ENCODE measurements around the gene GRWD1. TPM values are rescaled to one million over a fixed set of nuclear protein-coding genes. Genes with fewer than 3 reads are reported as not detected.

Gene GRWD1
- total RNA-seq, 4 donors from 2014 or later, result 19.5 to 90.5 (median 31.5) TPM

DNA sequence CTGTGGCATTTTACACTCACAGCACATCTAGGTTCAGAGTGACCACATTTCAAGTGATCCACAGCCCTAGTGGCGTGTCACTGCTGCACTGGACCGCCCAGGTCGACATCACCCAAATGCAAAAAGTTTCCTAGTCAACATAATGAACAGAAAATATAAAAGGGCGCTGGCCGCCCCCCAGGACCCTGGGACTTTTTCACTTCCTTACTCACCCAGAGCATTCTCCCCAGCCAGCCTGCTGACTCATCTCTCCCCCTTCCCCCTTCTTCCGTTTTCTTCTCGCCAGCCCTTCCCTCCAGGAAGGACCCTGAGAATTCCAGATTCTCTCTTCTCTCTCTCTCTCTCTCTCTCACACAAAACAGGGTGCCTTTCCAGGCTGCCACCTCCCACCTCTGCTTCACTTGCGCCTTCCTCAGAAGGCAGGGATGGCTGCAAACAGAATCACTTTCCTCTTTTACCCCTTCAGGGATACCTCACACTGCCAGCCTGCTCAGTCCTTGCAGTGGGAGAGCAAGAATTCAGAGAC is 21.0 kb upstream of the GRWD1 start:
- TF ChIP-seq, protein P1, sequence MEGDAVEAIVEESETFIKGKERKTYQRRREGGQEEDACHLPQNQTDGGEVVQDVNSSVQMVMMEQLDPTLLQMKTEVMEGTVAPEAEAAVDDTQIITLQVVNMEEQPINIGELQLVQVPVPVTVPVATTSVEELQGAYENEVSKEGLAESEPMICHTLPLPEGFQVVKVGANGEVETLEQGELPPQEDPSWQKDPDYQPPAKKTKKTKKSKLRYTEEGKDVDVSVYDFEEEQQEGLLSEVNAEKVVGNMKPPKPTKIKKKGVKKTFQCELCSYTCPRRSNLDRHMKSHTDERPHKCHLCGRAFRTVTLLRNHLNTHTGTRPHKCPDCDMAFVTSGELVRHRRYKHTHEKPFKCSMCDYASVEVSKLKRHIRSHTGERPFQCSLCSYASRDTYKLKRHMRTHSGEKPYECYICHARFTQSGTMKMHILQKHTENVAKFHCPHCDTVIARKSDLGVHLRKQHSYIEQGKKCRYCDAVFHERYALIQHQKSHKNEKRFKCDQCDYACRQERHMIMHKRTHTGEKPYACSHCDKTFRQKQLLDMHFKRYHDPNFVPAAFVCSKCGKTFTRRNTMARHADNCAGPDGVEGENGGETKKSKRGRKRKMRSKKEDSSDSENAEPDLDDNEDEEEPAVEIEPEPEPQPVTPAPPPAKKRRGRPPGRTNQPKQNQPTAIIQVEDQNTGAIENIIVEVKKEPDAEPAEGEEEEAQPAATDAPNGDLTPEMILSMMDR (IDR thresholded peaks at IDR 0.05), result no peak
- ATAC-seq (ENCODE audit: low FRiP score), result peak; percentile 59
- DNase-seq (ENCODE audit: low spot score), result no peak

DNA sequence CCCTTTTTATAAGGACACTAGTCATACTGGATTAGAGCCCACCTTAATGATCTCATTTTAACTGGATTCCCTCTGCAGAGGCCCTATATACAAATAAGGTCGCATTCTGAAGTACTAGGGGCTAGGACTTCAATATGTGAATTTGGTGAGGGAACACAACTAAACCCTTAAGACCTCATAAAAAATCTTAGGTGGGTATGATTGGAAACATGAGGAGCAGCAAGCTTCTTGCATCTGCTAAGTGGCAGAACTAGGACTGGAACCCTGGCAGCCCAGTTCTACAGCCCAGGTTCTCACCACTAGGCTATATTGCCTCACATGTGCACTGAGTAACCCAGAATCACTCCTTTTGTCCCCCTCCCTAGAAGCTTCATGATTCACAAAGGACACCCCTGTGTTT is 17.1 kb upstream of the GRWD1 start:
- ATAC-seq (ENCODE audit: low FRiP score) (no peak), DNase-seq (ENCODE audit: low spot score) (no peak)
- TF ChIP-seq, protein P1 (IDR thresholded peaks at IDR 0.05), result no peak

DNA sequence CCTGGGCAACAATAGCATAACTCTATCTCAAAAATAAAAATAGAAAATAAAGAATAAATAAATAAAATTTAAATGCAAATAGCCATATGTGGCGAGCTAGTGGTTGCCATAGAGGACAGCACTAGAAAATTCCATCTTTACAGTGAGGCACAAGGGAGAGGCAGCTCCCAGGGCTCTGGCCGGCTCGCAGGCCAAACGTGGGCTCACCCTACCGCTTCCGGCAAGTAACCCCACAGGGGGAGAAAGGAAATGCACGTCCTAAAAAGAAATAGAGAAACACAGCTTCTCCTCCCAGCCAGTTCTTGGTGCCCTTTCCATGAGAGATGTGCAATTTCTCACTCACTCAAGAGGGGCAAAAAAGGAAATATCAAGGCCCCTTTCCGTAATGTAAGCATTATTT is 12.4 kb upstream of the GRWD1 start:
- TF ChIP-seq, protein P1 (IDR thresholded peaks at IDR 0.05), result no peak
- no peak for DNase-seq (ENCODE audit: low spot score)
- ATAC-seq (ENCODE audit: low FRiP score), result no peak

DNA sequence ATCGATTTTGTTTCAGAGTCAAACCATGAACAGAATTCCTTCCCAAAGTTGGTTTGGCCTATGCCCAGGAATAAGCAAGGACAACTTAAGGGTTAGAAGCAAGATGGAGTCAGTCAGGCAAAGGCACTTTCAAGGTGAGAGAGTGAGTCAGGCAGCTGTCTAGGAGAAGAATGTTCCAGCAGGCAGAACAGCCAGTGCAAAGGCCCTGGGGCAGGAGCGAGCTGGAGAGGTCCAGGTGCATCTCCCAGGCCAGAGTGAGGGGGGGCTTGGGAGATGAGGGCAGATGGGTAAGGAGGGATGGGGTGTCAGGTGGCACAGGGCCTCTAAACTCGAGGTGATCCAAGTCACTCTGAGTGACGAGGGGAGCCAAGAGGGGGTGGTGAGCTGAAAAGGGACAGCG is 9.2 kb upstream of the GRWD1 start:
- TF ChIP-seq, protein P1 (IDR thresholded peaks at IDR 0.05), result no peak
- no peak for ATAC-seq (ENCODE audit: low FRiP score)
- no peak for DNase-seq (ENCODE audit: low spot score)

DNA sequence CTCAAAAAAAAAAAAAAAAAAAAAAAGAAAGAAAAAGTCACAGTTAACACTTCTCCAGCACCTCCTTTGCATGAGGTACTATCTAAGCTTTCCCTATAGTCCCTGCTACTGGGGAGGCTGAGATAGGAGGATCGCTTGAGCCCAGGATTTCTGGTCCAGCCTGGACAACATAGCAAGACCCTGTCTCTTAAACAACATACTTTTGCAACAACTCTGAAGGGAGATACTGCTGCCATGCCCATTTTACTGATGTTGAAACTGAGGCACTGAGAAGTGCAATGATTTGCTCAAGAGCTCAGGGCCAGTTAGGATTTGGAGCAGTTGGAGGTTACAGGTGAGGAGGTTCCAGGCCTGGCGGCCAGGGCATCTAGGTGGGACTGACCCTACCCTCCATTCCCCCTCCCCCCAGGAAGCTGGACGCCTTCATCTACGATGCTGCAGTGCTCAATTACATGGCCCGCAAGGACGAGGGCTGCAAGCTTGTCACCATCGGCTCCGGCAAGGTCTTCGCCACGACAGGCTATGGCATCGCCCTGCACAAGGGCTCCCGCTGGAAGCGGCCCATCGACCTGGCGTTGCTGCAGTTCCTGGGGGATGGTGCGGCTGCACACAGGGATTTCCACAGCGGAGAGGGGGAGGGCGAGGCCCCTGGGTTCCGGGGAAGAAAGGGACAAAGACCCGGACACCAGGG is 4.3 kb upstream of the GRWD1 start:
- ATAC-seq (ENCODE audit: low FRiP score) (no peak), DNase-seq (ENCODE audit: low spot score) (no peak)
- TF ChIP-seq, protein P1 (IDR thresholded peaks at IDR 0.05), result no peak

DNA sequence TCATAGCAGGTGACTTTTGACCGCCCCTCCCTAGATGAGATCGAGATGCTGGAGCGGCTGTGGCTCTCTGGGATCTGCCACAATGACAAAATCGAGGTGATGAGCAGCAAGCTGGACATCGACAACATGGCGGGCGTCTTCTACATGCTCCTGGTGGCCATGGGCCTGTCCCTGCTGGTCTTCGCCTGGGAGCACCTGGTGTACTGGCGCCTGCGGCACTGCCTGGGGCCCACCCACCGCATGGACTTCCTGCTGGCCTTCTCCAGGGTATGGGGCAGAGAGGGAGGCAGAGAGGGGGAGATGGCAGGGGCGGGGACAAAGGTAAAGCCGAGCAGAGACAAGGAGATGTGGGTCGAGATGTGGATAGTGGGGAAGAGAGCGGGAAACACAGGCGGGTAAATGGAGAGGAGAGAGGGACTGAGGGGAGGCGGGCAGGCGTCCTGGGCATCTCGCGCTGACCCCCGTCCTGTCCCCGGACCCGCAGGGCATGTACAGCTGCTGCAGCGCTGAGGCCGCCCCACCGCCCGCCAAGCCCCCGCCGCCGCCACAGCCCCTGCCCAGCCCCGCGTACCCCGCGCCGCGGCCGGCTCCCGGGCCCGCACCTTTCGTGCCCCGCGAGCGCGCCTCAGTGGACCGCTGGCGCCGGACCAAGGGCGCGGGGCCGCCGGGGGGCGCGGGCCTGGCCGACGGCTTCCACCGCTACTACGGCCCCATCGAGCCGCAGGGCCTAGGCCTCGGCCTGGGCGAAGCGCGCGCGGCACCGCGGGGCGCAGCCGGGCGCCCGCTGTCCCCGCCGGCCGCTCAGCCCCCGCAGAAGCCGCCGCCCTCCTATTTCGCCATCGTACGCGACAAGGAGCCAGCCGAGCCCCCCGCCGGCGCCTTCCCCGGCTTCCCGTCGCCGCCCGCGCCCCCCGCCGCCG is 3.4 kb upstream of the GRWD1 start:
- ATAC-seq (ENCODE audit: low FRiP score), result no peak
- DNase-seq (ENCODE audit: low spot score), result no peak
- TF ChIP-seq, protein P1 (IDR thresholded peaks at IDR 0.05), result no peak

Measured in omental fat pad (tissue), 4 donors.